ENCODE data around the gene TSHR.
A peak's percentile ranks its signal among the peaks of the same experiment; 100 is the strongest.

TSHR gene

DNA sequence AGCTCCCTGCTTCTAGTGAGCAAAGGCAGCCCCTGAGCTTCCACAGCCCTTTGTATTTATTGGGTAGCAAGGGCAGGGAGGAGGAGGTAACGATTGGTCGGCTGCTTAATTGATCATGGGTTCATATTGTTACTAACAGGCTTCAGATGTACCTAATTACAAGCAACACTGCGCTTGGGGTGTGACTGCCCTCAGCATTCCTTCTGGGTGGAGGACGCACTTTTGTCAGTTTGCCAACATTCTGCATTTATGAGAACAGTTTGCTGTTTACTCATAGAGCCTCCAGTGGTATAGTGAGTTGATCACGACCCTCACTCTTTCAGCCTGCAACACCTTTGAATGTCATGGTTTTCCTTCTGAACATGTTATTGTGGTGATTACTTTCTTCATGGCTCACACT lies 9.6 kb downstream of the TSHR start:
- peaks cover 9% of the 10 kb centered on the region for H3K4me1 Mint-ChIP-seq
- H3K4me3 Mint-ChIP-seq: no peak overlapping the region
- no peaks in the 10 kb centered on the region for H3K36me3 Mint-ChIP-seq
- no peaks in the 10 kb centered on the region for H3K9me3 Mint-ChIP-seq
- no peak overlapping the region for H3K27ac Mint-ChIP-seq
- no peak for ATAC-seq
- H3K27me3 Mint-ChIP-seq: no peaks in the 10 kb centered on the region

DNA sequence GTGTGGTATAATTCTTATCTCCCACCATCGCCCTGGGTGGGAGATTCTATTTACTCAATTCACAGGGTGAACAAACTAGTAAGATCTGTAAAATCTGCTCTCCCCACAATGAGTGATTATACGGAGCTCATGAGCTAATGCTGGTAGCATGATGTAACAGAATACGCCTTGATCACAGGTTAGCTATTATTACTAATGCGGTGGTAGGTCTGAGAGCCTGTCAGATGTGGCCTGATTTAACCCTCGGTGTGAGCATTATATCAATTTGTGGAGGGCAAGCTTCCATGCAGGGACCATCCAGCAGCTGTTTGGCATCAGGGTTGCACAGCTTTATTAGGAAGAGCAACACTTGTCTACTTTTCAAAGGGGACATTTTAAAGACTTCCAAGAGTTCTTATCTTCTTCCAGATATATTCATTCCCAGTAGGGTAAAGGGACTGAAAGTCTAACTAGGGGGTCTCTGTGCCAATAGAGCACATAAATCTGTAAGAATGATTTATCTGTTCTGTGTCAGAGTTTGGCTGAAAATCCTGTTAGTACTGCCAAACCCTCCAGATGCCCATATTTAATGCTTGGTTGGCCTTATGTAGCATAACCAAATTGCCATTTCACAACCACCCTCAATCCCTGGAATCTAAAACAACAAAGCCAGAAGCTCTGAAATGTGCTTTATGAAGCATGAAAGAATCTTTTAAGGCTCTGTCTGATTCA lies 18.7 kb downstream of the TSHR start:
- H3K27ac Mint-ChIP-seq: no peak overlapping the region
- H3K4me1 Mint-ChIP-seq: no peaks in the 10 kb centered on the region
- no peaks in the 10 kb centered on the region for H3K36me3 Mint-ChIP-seq
- no peaks in the 10 kb centered on the region for H3K27me3 Mint-ChIP-seq
- no peak overlapping the region for H3K4me3 Mint-ChIP-seq
- H3K9me3 Mint-ChIP-seq: no peaks in the 10 kb centered on the region
- no peak for ATAC-seq

DNA sequence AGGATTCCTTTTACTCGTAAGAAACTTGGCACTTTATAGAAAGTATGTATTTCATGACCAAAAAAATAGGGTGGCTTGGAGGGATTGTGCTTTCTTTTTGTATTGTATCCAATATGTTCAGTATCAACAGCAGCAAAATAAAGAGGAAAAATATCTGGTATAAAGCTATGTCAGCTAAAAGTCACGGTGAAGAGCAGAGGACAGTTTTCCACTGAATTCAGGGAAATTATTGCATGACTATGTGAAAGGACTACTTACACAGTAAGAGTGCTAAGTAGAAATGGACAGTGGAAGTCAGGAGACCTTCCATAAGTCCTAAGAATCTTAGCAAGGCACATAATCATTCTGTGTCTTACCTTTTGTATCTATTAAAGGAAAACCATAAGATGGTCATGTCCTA lies 19.3 kb downstream of the TSHR start:
- no peak overlapping the region for H3K27ac Mint-ChIP-seq
- no peak overlapping the region for H3K4me3 Mint-ChIP-seq
- no peaks in the 10 kb centered on the region for H3K9me3 Mint-ChIP-seq
- no peak for ATAC-seq
- H3K36me3 Mint-ChIP-seq: no peaks in the 10 kb centered on the region
- no peaks in the 10 kb centered on the region for H3K27me3 Mint-ChIP-seq
- no peaks in the 10 kb centered on the region for H3K4me1 Mint-ChIP-seq

DNA sequence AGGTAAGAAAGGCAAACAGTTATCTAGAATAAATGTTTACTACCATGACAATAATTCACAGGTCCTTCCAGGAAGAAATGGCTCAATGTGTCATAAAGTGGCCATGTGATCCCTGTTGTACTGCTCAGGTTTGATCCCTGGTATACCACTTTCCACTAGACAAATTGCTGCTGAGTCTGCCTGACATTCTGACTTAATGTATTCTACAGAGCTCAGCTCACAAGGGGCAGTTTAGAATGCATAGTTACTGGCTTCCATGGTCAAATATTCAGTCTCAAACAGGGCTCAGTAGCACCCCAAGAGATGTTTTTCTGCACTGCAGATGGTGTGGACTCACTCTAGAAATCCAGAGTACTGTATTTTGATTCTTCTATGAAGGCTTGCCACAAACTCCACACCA lies 21.8 kb downstream of the TSHR start:
- no peaks in the 10 kb centered on the region for H3K9me3 Mint-ChIP-seq
- no peak overlapping the region for H3K4me3 Mint-ChIP-seq
- no peaks in the 10 kb centered on the region for H3K4me1 Mint-ChIP-seq
- peaks cover 9% of the 10 kb centered on the region for H3K27me3 Mint-ChIP-seq
- no peak for ATAC-seq
- no peak overlapping the region for H3K27ac Mint-ChIP-seq
- H3K36me3 Mint-ChIP-seq: no peaks in the 10 kb centered on the region

DNA sequence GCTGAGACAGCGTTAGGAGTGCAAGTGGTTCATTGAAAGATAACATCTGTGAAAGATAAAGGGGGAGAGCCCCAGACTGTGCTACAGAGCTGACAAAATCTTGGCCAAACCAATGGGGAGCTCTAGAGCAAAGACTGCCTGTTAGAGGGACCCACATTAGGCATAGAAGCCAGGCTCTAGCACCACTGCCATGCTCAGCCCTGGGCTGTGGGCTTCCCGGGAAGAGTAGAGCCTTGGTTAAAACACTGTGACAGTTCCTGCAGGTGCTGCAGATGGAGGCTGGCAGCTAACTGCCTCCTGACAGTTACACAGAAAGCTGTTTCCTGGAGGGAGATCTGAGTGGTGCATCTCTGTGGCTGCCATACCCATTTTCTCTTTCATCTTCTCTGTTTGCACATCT lies 23.0 kb downstream of the TSHR start:
- ATAC-seq: no peak
- no peaks in the 10 kb centered on the region for H3K9me3 Mint-ChIP-seq
- no peaks in the 10 kb centered on the region for H3K4me1 Mint-ChIP-seq
- H3K27ac Mint-ChIP-seq: no peak overlapping the region
- no peaks in the 10 kb centered on the region for H3K36me3 Mint-ChIP-seq
- H3K4me3 Mint-ChIP-seq: no peak overlapping the region
- peaks cover 11% of the 10 kb centered on the region for H3K27me3 Mint-ChIP-seq

DNA sequence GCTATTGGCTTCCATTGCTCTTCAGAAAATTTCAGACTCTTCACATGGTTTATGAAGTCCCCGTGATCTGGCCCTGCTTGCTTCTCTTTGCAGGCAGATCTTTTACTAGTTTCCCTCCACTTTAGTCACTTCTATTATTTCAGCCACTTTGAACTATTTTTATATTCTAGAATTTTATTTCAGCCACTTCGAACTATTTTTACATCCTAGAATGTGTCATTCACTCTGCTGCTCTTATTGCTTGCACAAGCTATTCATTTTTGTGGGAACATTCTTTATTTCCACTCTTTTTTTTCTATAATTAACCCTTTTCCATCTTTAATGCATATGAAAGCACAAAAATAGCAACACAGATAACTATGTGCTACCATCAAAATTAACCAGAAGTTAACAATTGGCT lies 24.5 kb downstream of the TSHR start:
- Mint-ChIP-seq H3K36me3 (no peaks in the 10 kb centered on the region), H3K4me1 (no peaks in the 10 kb centered on the region), H3K4me3 (no peak overlapping the region), H3K27me3 (peaks cover 11% of the 10 kb centered on the region), H3K27ac (no peak overlapping the region), H3K9me3 (no peaks in the 10 kb centered on the region)
- no peak for ATAC-seq

DNA sequence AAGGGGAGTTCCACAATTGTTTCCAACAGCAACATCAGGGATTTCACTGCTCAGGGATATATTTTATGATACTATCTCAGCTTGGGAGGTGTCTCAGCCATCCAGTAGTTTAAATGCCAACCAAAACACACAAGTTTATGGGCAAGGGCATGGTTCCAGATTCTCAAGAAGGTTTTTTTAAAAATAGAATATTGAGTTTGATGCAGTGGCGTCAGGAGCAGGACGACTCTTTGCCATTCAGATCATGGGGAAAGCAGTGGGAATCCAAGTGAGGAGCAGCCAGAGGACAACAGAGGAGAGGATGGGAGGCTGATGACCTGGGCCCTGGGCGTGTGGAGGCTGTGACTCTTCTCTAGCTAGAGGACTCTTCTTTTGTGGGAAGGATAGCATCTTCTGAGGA lies 25.7 kb downstream of the TSHR start:
- Mint-ChIP-seq H3K9me3 (no peaks in the 10 kb centered on the region), H3K4me1 (no peaks in the 10 kb centered on the region), H3K27me3 (peaks cover 11% of the 10 kb centered on the region), H3K27ac (peak overlapping the region; percentile 16), H3K4me3 (no peak overlapping the region), H3K36me3 (no peaks in the 10 kb centered on the region)
- no peak for ATAC-seq

DNA sequence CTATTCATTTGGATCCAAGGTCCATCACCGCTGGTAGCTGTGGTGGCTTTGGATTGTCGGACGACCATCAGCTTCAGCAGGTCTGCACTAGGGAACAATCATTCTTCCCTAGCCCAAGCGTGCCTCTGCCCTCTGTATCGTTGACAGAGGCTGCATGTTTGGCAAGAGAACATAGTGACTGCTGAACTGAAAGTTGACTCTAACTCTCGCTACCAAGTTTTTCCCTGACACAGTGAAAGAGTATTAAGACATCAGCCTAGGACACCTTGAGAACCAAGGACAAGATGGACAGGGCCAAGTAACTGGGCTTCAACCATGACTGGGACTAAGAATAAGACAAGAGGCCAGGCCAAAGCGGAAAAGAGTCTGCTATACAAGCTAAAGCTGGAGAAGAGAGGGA lies 26.3 kb downstream of the TSHR start:
- Mint-ChIP-seq H3K4me1 (no peaks in the 10 kb centered on the region), H3K36me3 (no peaks in the 10 kb centered on the region), H3K27me3 (peaks cover 11% of the 10 kb centered on the region), H3K27ac (peak overlapping the region; percentile 16), H3K4me3 (no peak overlapping the region), H3K9me3 (no peaks in the 10 kb centered on the region)
- peak; percentile 20 for ATAC-seq

DNA sequence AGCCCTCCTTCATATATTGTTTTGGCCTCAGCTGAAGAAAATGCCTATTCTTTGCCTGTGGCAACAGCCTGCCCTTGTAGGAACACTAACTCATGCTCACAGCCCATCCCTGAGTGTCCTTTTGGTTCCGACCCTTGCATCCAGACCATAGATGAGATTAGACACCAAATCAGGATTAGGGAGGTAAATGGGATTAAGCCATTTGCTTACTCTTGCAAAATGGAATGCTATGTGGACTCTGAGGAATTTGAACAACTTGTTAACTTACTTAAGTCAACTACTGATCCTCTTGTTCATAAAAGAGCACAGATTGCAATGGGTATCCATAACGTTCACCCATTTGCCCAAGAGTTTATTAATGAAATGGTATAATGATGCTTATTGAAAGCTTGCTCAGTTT lies 27.3 kb downstream of the TSHR start:
- no peak for ATAC-seq
- no peaks in the 10 kb centered on the region for H3K4me1 Mint-ChIP-seq
- H3K4me3 Mint-ChIP-seq: no peak overlapping the region
- no peaks in the 10 kb centered on the region for H3K36me3 Mint-ChIP-seq
- H3K27ac Mint-ChIP-seq: no peak overlapping the region
- no peaks in the 10 kb centered on the region for H3K9me3 Mint-ChIP-seq
- peaks cover 11% of the 10 kb centered on the region for H3K27me3 Mint-ChIP-seq

DNA sequence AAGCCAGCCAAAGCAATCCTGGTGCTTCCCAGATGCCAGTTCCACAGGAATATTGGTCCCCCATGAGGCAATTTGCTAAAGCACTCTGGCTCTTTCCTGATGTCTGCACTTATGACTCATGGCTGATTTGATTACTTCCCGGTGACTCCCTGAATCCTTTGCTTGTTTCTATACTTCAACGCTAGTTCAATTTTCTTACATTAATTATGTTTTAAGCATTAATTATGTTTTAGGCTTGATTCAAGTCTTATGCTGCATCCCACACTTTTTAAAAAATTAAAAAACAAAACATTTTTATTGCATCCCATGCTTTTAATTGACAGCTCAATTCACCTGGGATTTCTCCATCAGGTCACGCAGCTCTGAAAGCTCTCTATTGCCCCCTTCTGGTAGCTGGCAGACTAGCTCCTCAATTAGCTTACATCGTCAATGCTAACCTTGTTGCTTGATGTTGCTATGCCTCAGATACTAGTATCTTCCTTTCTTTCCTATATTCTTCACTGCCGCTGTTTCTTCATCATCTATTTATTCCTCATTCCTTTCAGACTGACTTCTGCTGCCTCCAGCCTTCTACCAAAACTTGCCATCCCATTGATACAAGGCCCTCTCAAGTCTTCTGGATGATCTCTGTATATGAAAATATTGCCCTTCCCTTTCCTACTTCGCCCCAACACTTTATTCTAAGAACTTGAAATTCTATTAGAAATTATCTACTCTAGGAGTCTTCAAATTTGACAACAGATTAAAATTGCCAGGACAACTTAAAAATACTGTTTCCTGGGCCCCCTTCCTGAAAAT lies 32.0 kb downstream of the TSHR start:
- peak; percentile 68 for ATAC-seq
- no peak overlapping the region for H3K27ac Mint-ChIP-seq
- H3K36me3 Mint-ChIP-seq: no peaks in the 10 kb centered on the region
- H3K27me3 Mint-ChIP-seq: peaks cover under 1% of the 10 kb centered on the region
- no peak overlapping the region for H3K4me3 Mint-ChIP-seq
- no peaks in the 10 kb centered on the region for H3K4me1 Mint-ChIP-seq
- H3K9me3 Mint-ChIP-seq: no peaks in the 10 kb centered on the region

DNA sequence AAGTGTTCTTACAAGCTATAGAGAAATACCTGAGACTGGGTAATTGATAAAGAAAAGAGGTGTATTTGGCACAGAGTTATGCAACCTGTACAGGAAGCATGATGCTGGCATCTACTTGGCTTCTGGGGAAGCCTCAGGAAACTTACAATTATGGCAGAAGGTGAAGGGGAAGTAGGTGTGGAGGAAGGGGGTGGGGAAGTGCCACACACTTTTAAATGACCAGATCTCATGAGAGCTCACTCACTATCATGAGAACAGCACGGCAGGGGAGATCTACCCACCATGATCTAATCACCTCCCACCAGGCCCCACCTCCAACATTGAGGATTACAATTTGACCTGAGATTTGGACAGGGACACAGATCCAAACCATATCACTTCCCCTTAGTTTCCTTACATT lies 32.8 kb downstream of the TSHR start:
- H3K36me3 Mint-ChIP-seq: no peaks in the 10 kb centered on the region
- H3K9me3 Mint-ChIP-seq: no peaks in the 10 kb centered on the region
- H3K27ac Mint-ChIP-seq: no peak overlapping the region
- no peak for ATAC-seq
- no peaks in the 10 kb centered on the region for H3K4me1 Mint-ChIP-seq
- H3K4me3 Mint-ChIP-seq: no peak overlapping the region
- H3K27me3 Mint-ChIP-seq: no peaks in the 10 kb centered on the region

DNA sequence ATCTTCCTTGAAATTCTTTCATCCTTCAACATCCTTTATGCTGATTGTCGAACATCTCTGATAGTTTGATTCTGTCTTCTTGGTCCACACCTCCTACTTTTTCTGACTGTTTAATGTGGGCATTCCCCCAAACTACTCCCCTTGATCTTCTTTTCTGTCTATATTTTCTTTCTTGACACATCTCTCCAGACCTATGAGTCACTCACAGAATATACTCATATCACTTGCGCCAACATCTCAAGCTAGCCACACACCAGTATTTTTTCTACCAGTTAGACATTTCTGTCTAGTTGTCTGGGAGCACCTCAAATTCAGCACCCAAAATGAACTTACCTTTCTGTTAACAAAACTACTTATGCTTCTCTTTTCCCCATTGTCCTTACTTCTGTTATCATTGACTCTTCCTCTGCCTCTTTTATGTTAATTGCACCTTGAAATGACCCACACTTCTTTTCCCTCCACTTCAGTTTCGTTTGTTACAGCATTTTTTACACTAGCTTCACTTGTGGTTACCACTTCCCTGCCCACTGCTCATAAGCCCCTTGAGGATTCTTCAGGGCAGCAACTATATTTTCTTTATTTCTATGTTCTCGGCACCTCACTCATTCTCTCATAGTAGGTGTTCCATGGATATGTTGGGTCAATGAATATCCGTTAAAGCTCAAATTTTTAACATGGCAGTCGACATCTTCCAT lies 33.5 kb downstream of the TSHR start:
- no peaks in the 10 kb centered on the region for H3K36me3 Mint-ChIP-seq
- ATAC-seq: peak; percentile 74
- H3K4me1 Mint-ChIP-seq: no peaks in the 10 kb centered on the region

DNA sequence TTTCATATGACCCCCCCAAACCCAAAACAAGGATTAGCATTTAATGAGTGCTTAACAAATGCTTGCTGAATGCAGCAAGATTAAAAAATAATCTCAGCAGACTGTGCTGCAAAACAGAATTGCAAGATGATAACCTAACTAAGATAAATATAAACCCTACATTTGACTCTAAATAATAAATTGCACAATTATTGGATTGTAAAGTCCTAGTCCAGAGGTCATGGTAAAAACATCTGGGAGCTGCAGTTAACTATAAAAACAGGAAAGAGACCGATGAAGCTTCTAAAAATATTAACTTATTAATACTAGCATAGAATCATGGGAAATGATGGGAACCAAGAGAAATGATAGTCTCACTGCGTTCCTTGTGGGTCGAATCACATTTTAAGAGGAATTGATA lies 37.2 kb downstream of the TSHR start:
- Mint-ChIP-seq H3K27me3 (peaks cover 18% of the 10 kb centered on the region), H3K27ac (no peak overlapping the region), H3K4me1 (no peaks in the 10 kb centered on the region), H3K9me3 (no peaks in the 10 kb centered on the region), H3K36me3 (no peaks in the 10 kb centered on the region), H3K4me3 (no peak overlapping the region)
- ATAC-seq: no peak

More for the DNA sequence above, 33.5 kb downstream of the TSHR start:
- H3K9me3 Mint-ChIP-seq: no peaks in the 10 kb centered on the region
- no peak overlapping the region for H3K4me3 Mint-ChIP-seq
- H3K27ac Mint-ChIP-seq: no peak overlapping the region
- peaks cover under 1% of the 10 kb centered on the region for H3K27me3 Mint-ChIP-seq

DNA sequence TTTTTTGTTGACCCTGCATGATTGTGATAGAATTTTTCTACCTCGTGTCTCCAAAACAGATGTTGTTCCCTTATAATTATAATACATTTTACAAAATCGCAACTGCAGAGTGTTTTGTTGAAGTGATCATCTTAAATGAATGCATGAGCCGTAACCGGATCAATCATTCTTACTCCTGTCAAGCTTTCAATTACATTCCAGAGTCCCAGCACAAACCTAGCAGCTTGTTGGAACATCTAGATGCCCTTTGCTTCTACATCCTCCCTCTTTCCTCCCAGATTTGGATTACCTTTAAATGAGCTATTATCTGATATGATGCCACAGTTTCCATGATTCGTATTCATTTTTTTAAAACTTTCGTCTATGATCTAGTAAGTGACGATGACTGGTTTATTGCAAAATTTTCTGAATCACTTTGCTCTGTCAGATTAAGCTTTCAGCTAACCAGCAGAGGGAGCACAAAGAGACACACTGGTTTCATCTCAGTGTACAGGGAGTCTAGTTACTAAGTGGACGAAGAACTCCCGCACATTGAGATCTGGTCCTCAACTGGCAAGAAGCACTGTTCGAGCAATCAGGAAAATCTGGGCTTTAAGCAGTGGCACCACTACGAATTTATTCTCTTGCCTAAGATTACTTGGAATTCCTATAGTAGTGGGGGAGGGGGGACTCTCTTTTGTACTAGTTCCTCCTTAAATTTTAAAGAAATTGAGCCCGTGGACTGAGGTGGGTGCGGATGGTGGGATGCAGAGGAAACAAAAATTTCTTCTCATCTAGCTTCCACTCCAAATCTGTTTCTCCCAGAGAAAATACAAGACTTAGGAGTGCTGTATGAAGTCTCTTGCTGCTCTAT lies 40.9 kb downstream of the TSHR start:
- H3K4me3 Mint-ChIP-seq: no peak overlapping the region
- H3K27me3 Mint-ChIP-seq: peaks cover 23% of the 10 kb centered on the region
- ATAC-seq: peak; percentile 75

DNA sequence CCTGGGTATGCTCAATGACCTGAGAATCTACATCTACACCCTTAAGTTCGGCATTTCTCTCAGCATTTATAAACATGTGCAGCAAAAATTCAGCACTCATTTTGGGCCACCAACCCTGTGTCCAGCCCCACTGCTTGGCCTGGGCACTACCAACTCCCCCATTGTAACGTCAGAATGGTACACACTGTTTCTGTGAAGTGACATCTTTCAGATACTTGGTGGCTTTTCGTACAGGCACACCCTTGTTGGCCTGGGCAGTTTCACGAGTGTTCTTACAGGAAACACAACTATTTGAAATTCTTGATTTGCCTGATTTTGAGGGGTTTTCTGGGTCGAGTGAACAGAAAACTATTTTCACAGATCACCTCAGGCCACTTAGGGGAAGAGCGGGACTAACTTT lies 46.0 kb downstream of the TSHR start:
- no peak for ATAC-seq
- Mint-ChIP-seq H3K36me3 (no peaks in the 10 kb centered on the region), H3K4me3 (no peak overlapping the region), H3K27me3 (peaks cover 27% of the 10 kb centered on the region), H3K27ac (no peak overlapping the region), H3K9me3 (no peaks in the 10 kb centered on the region), H3K4me1 (no peaks in the 10 kb centered on the region)

More for the DNA sequence above, 40.9 kb downstream of the TSHR start:
- Mint-ChIP-seq H3K36me3 (no peaks in the 10 kb centered on the region), H3K27ac (no peak overlapping the region), H3K9me3 (no peaks in the 10 kb centered on the region), H3K4me1 (no peaks in the 10 kb centered on the region)

All from stimulated activated memory B cell treated with anti-CD40 and anti-IgM and Interleukin-4, amounts not matched to agents 10 μg/mL and 1 μg/mL and 100 μg/mL, for 72 hours (primary cell).